BJ (cell line): ENCODE results near the gene CA6. TPM values are rescaled to one million over a fixed set of nuclear protein-coding genes. Genes with fewer than 3 reads are reported as not detected.
"Not testable (repeated sequence)": the region's sequence is repeated elsewhere in the genome, so short reads cannot be mapped to it uniquely, and the experiment has no call there.

Source experiments
- CTCF ChIA-PET: fragments of 350-600 bp; formaldehyde crosslinking; extraction: SDS; loops from one replicate; lab custom pipeline; 2021; ENCODE audit warnings: antibody characterized with exemption, inconsistent platforms; lab: Yijun Ruan, JAX
- POLR2A ChIA-PET: fragments of 300-600 bp; sonication (Branson Sonifier 250); formaldehyde crosslinking; extraction: SDS; loops from one replicate; lab custom pipeline; 2021; ENCODE audit warnings: antibody characterized with exemption; lab: Charles Lee
- DNase-seq: peaks from one replicate; pipeline ENCODE4 v3.0.0-alpha.2; 2011; ENCODE audit warnings: low read depth
- H3K27me3 ChIP-seq: 2 replicates; pipeline ENCODE4 v1.6.0; 2011; ENCODE audit warnings: low read length; ENCODE audit not compliant: control insufficient read depth, insufficient read depth
- H3K36me3 ChIP-seq: 2 replicates; pipeline ENCODE4 v1.5.1; 2011; ENCODE audit warnings: low read length; ENCODE audit not compliant: control insufficient read depth, insufficient read depth
- H3K4me3 ChIP-seq: 2 replicates; pipeline ENCODE4 v1.5.1; 2011; ENCODE audit warnings: low read depth, mild to moderate bottlenecking, control low read depth, low read length
- CTCF ChIP-seq: IDR thresholded peaks from 2 replicates; pipeline ENCODE4 v1.5.1; 2011; ENCODE audit warnings: low read depth, mild to moderate bottlenecking, control low read depth, inconsistent platforms, low read length, moderate library complexity; ENCODE audit not compliant: insufficient read depth
- polyA plus RNA-seq: library from polyadenylated mRNA; depleted of rRNA; stranded (reverse); fragments of >200 nt; gene quantifications from 2 replicates; pipeline ENCODE4 v1.2.3, GENCODE V29; 2011

Gene CA6
- polyA plus RNA-seq, 1 experiment: not detected

GRCh38 chr1:9014475-9015375, 69.1 kb downstream of the CA6 start:
- Histone ChIP-seq H3K27me3 (peaks cover 5% of the 10 kb centered on the region; the same call in 1 of the 2 replicates), H3K4me3 (no peak overlapping the region), H3K36me3 (no peaks in the 10 kb centered on the region)
- ChIA-PET POLR2A (no interaction called here), CTCF (interaction anchor here (0.5 to 1.5 kb wide), 3 partner anchors 10 to 181 kb away, joined by 3 to 6 read pairs (median 3); no protein-coding TSS in a partner anchor)
- no peak for TF ChIP-seq CTCF
- DNase-seq: no peak

GRCh38 chr1:9016455-9016854, 70.8 kb downstream of the CA6 start:
- H3K4me3 ChIP-seq: no peak overlapping the region
- H3K27me3 ChIP-seq: peaks cover 5% of the 10 kb centered on the region; the same call in 1 of the 2 replicates
- no peaks in the 10 kb centered on the region for H3K36me3 ChIP-seq
- ChIA-PET POLR2A (no interaction called here), CTCF (interaction anchor here (2.1 kb wide), 1 partner anchor 85 kb away, joined by 8 read pairs; no protein-coding TSS in a partner anchor)
- DNase-seq: no peak
- no peak for TF ChIP-seq CTCF

- no peak for TF ChIP-seq CTCF
- DNase-seq: no peak
- Histone ChIP-seq H3K27me3 (peaks cover 5% of the 10 kb centered on the region; the same call in 1 of the 2 replicates), H3K4me3 (no peak overlapping the region), H3K36me3 (no peaks in the 10 kb centered on the region)
- ChIA-PET POLR2A (no interaction called here), CTCF (no interaction called here)
Measured at GRCh38 chr1:9018333-9018732, 72.7 kb downstream of the CA6 start.

DNA sequence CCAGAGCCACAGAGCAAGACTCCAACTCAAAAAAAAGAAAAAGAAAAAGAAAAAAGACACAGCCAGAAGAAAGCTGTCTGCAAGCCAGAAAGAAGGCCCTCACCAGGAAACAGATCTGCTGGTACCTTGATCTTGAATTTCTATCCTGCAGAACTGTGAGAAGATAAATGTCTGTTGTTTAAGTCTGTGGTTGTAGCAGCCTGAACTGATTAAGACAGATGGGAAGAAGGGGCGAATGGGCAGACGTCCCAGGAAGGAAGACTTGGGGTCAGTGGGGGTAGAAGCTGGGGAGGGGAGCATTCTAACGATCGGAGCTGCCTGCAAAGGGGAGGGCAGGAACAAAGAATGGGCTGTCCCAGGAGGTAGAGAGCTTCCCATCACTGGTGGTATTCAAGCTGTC, 74.2 kb downstream of the CA6 start:
- CTCF ChIA-PET: interaction anchor here (1.5 kb wide), 1 partner anchor 15 kb away, joined by 4 read pairs; no protein-coding TSS in a partner anchor
- TF ChIP-seq CTCF: no peak
- H3K27me3 ChIP-seq: peaks cover 5% of the 10 kb centered on the region; the same call in 1 of the 2 replicates

GRCh38 chr1:9020305-9020704, 74.6 kb downstream of the CA6 start:
- DNase-seq: no peak
- Histone ChIP-seq H3K36me3 (no peaks in the 10 kb centered on the region), H3K4me3 (no peak overlapping the region), H3K27me3 (peaks cover 5% of the 10 kb centered on the region; the same call in 1 of the 2 replicates)
- no peak for TF ChIP-seq CTCF
- POLR2A ChIA-PET: no interaction called here
- CTCF ChIA-PET: interaction anchor here (2.5 kb wide), 1 partner anchor 15 kb away, joined by 6 read pairs; no protein-coding TSS in a partner anchor

More for the DNA sequence above, 74.2 kb downstream of the CA6 start:
- POLR2A ChIA-PET: no interaction called here
- Histone ChIP-seq H3K36me3 (no peaks in the 10 kb centered on the region), H3K4me3 (no peak overlapping the region)
- no peak for DNase-seq

GRCh38 chr1:9022026-9022738, 76.5 kb downstream of the CA6 start:
- H3K27me3 ChIP-seq, DNase-seq, H3K36me3 ChIP-seq, H3K4me3 ChIP-seq, POLR2A ChIA-PET: not testable (repeated sequence)
- CTCF ChIA-PET: interaction anchor here (0.6 to 2.5 kb wide), 2 partner anchors 17 to 315 kb away, joined by 3 to 6 read pairs; no protein-coding TSS in a partner anchor
